Fibroblast of lung (primary cell): ENCODE measurements around the gene NPM1. TPM values are rescaled to one million over a fixed set of nuclear protein-coding genes. Genes with fewer than 3 reads are reported as not detected.

Source experiments
- DNase-seq, 2 donors: peaks; one replicate each; pipeline versions ENCODE4 v3.0.0 to v3.0.0-alpha.2; 2010; ENCODE audit warnings: low read depth in 2 of 2
- H2AFZ ChIP-seq: 2 replicates; pipeline ENCODE4 v1.5.1; 2012; ENCODE audit warnings: low read length, control low read depth, inconsistent platforms
- H3K27ac ChIP-seq: 2 replicates; pipeline ENCODE4 v1.5.1; 2011; ENCODE audit warnings: low read length, control low read depth; ENCODE audit not compliant: insufficient read depth
- H3K27me3 ChIP-seq: 2 replicates; pipeline ENCODE4 v1.5.1; 2011; ENCODE audit warnings: mild to moderate bottlenecking, low read length; ENCODE audit not compliant: control insufficient read depth, insufficient read depth
- H3K36me3 ChIP-seq: 2 replicates; pipeline ENCODE4 v1.5.1; 2011; ENCODE audit warnings: low read length; ENCODE audit not compliant: control insufficient read depth, insufficient read depth
- H3K4me1 ChIP-seq: 2 replicates; pipeline ENCODE4 v1.5.1; 2011; ENCODE audit warnings: low read length; ENCODE audit not compliant: control insufficient read depth, insufficient read depth; ENCODE audit errors: extremely low read depth
- H3K4me2 ChIP-seq: 2 replicates; pipeline ENCODE4 v1.5.1; 2011; ENCODE audit warnings: low read length, control low read depth; ENCODE audit not compliant: insufficient read depth; ENCODE audit errors: extremely low read depth
- H3K4me3 ChIP-seq, 4 experiments: fragments of 200-600 bp in 1 of 4; sonication (generic) in 1 of 4; replicated peaks in 1 of 4; 2 replicates each; pipeline ENCODE4 v1.5.1; 2011 to 2016; ENCODE audit warnings: low read length in 4 of 4, low read depth in 3 of 4, mild to moderate bottlenecking in 3 of 4, control low read depth in 2 of 4, inconsistent platforms in 1 of 4, mixed read lengths in 1 of 4; ENCODE audit not compliant: insufficient read depth in 1 of 4; ENCODE audit errors: control extremely low read depth in 1 of 4
- H3K79me2 ChIP-seq: 2 replicates; pipeline ENCODE4 v1.5.1; 2012; ENCODE audit warnings: mild to moderate bottlenecking, low read length, inconsistent platforms; ENCODE audit not compliant: control insufficient read depth, insufficient read depth
- H3K9ac ChIP-seq: 2 replicates; pipeline ENCODE4 v1.5.1; 2011; ENCODE audit warnings: mild to moderate bottlenecking, low read length, control low read depth; ENCODE audit not compliant: insufficient read depth
- H3K9me3 ChIP-seq: 2 replicates; pipeline ENCODE4 v1.5.1; 2012; ENCODE audit warnings: low read depth, low read length; ENCODE audit not compliant: control insufficient read depth, insufficient read depth
- H4K20me1 ChIP-seq: 2 replicates; pipeline ENCODE4 v1.5.1; 2011; ENCODE audit warnings: low read length; ENCODE audit not compliant: control insufficient read depth, insufficient read depth; ENCODE audit errors: extremely low read depth
- CTCF ChIP-seq, 2 donors: IDR thresholded peaks in 1 of 2; conservative IDR thresholded peaks in 1 of 2; 1 replicate in 1 of 2; 2 replicates in 1 of 2; pipeline ENCODE4 v1.5.1; 2011 to 2012; ENCODE audit warnings: low read length in 2 of 2, control low read depth in 1 of 2, inconsistent platforms in 1 of 2, low read depth in 1 of 2, mild to moderate bottlenecking in 1 of 2
- EZH2 ChIP-seq: IDR thresholded peaks from 2 replicates; pipeline ENCODE4 v1.5.1; 2012; ENCODE audit warnings: low read length, control low read depth, mild to moderate bottlenecking; ENCODE audit errors: missing control alignments
- polyA plus RNA-seq, 2 donors: library from polyadenylated mRNA; depleted of rRNA in 1 of 2; stranded (reverse) in 1 of 2; unstranded in 1 of 2; fragments of >200 nt; gene quantifications; 2 replicates each; pipeline ENCODE4 v1.2.1, GENCODE V29; 2011 to 2012; ENCODE audit warnings: missing spikeins in 1 of 2
- total RNA-seq: library from RNA; depleted of rRNA; stranded (reverse); fragments of >200 nt; gene quantifications from 2 replicates; pipeline ENCODE4 v1.2.1, GENCODE V29; 2014

NPM1 gene
- total and polyA plus RNA-seq, 2 donors (not counting 1 experiment from before 2014, with no cell fraction given): 1,067 to 4,158 TPM

GRCh38 chr5:171433982-171434676 lies 46.5 kb downstream of the NPM1 start:
- H4K20me1 ChIP-seq: no peaks in the 10 kb centered on the region
- H3K79me2 ChIP-seq: no peaks in the 10 kb centered on the region
- TF ChIP-seq EZH2 (no peak), CTCF (conservative IDR thresholded peaks at IDR 0.05 in 1 of 2, IDR thresholded peaks at IDR 0.05 in 1 of 2; ENCODE audit: low read depth in 1 of 2, low read length in 2 of 2) (no peak)
- H3K9ac ChIP-seq: no peak overlapping the region
- no peaks in the 10 kb centered on the region for H3K9me3 ChIP-seq
- no peaks in the 10 kb centered on the region for H3K27me3 ChIP-seq
- no peak overlapping the region for H3K4me2 ChIP-seq
- H2AFZ ChIP-seq: no peak overlapping the region
- H3K27ac ChIP-seq: no peak overlapping the region
- H3K4me1 ChIP-seq: no peaks in the 10 kb centered on the region
- no peak for DNase-seq
- no peaks in the 10 kb centered on the region for H3K36me3 ChIP-seq
- no peak overlapping the region for H3K4me3 ChIP-seq

DNA sequence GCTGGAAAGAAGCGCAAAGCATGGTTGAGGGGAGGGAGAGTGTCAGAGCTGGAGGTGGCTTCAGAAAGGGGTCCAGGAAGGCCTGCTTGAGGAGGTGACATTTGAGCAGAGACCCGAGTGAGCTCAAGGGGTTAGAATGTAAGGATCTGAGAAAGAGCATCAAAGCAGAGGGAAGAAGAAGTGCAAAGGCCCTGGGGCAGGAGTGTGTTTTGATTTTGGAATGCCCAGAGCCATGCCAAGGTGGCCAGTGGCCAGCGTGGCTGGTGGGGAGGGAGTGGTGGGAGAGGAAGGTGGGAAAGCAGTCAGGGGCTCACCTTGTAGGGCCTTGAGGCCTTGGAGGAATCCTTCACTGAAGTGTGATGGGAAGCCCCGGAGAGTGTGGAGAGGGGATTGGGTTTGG lies 47.2 kb downstream of the NPM1 start:
- Histone ChIP-seq H3K27me3 (no peaks in the 10 kb centered on the region), H3K27ac (no peak overlapping the region), H3K36me3 (no peaks in the 10 kb centered on the region), H3K79me2 (no peaks in the 10 kb centered on the region), H3K4me3 (no peak overlapping the region), H4K20me1 (no peaks in the 10 kb centered on the region), H2AFZ (no peak overlapping the region), H3K4me1 (no peaks in the 10 kb centered on the region), H3K9ac (no peak overlapping the region), H3K4me2 (no peak overlapping the region), H3K9me3 (no peaks in the 10 kb centered on the region)
- no peak for TF ChIP-seq CTCF (conservative IDR thresholded peaks at IDR 0.05 in 1 of 2, IDR thresholded peaks at IDR 0.05 in 1 of 2; ENCODE audit: low read depth in 1 of 2, low read length in 2 of 2)
- TF ChIP-seq EZH2: no peak
- DNase-seq: no peak

DNA sequence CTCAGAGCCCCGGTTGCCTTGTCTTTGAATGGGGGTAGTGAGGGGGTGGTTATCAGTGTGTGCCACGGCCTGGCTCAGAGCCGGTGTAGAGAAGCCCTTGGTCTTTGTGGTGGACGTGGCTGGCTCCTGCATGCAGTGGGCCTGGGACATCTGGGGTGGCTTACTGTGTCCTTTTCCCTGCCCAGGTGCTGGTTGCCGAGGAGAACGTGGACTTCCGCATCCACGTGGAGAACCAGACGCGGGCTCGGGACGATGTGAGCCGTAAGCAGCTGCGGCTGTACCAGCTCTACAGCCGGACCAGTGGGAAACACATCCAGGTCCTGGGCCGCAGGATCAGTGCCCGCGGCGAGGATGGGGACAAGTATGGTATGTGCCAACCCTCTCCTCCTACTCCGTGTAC lies 48.3 kb downstream of the NPM1 start:
- H3K4me2 ChIP-seq: no peak overlapping the region
- no peaks in the 10 kb centered on the region for H3K4me1 ChIP-seq
- no peak for TF ChIP-seq EZH2
- TF ChIP-seq CTCF (conservative IDR thresholded peaks at IDR 0.05 in 1 of 2, IDR thresholded peaks at IDR 0.05 in 1 of 2; ENCODE audit: low read depth in 1 of 2, low read length in 2 of 2): no peak
- no peak overlapping the region for H3K9ac ChIP-seq
- H2AFZ ChIP-seq: no peak overlapping the region
- no peaks in the 10 kb centered on the region for H4K20me1 ChIP-seq
- no peaks in the 10 kb centered on the region for H3K79me2 ChIP-seq
- H3K9me3 ChIP-seq: no peaks in the 10 kb centered on the region
- H3K27me3 ChIP-seq: no peaks in the 10 kb centered on the region
- no peaks in the 10 kb centered on the region for H3K36me3 ChIP-seq
- DNase-seq: no peak
- H3K4me3 ChIP-seq: no peak overlapping the region
- H3K27ac ChIP-seq: no peak overlapping the region
